ENCODE measurements around the gene MAK.

DNA sequence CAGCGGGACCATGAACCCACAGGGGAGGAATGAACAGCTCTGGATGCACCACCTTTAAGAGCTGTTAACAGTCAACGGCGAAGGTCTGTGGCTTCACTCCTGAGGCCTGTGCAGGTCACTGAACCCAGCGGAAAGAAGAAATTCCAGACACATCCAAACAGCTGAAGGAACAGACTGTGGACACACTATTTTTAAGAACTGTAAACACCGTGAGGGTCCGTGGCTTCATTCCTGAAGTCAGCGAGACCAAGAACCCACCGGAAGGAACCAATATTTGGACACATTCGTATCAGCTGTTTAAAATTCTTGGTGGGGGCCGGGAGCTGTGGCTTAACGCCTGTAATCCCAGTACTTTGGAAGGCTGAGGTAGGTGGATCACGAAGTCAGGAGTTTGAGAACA lies 96.1 kb downstream of the MAK start:
- TF ChIP-seq, protein P1, sequence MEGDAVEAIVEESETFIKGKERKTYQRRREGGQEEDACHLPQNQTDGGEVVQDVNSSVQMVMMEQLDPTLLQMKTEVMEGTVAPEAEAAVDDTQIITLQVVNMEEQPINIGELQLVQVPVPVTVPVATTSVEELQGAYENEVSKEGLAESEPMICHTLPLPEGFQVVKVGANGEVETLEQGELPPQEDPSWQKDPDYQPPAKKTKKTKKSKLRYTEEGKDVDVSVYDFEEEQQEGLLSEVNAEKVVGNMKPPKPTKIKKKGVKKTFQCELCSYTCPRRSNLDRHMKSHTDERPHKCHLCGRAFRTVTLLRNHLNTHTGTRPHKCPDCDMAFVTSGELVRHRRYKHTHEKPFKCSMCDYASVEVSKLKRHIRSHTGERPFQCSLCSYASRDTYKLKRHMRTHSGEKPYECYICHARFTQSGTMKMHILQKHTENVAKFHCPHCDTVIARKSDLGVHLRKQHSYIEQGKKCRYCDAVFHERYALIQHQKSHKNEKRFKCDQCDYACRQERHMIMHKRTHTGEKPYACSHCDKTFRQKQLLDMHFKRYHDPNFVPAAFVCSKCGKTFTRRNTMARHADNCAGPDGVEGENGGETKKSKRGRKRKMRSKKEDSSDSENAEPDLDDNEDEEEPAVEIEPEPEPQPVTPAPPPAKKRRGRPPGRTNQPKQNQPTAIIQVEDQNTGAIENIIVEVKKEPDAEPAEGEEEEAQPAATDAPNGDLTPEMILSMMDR (IDR thresholded peaks at IDR 0.05) = no peak
- TF ChIP-seq POLR2A (IDR thresholded peaks at IDR 0.05) (no peak), EP300 (IDR thresholded peaks at IDR 0.05) (no peak)

Measured in tibial nerve (tissue), 4 donors.